Neural cell (in vitro differentiated cells): ENCODE results near the gene GPR158. TPM values are rescaled to one million over a fixed set of nuclear protein-coding genes. Genes with fewer than 3 reads are reported as not detected.

Source experiments
- H2AFZ ChIP-seq: fragments of 200-600, 300-800 bp; sonication (generic), shearing (Covaris generic); 2 replicates; pipeline ENCODE4 v1.6.0; 2014; ENCODE audit warnings: low read depth, mild to moderate bottlenecking, antibody characterized with exemption, low read length, moderate library complexity
- H3F3A ChIP-seq: fragments of 200-600 bp; shearing (Covaris generic); 2 replicates; pipeline ENCODE4 v1.6.1; 2016; ENCODE audit warnings: mild to moderate bottlenecking, moderate library complexity, mixed read lengths, antibody characterized with exemption, low read length; ENCODE audit not compliant: insufficient read depth, poor library complexity, severe bottlenecking
- H3K27ac ChIP-seq: fragments of 200-600, 300-800 bp; sonication (generic), shearing (Covaris generic); 2 replicates; pipeline ENCODE4 v1.5.1; 2014; ENCODE audit warnings: mild to moderate bottlenecking, low read length, moderate library complexity
- H3K27me3 ChIP-seq: fragments of 300-800, 200-600 bp; sonication (generic), shearing (Covaris generic); 2 replicates; pipeline ENCODE4 v1.6.0; 2014; ENCODE audit warnings: mild to moderate bottlenecking, low read depth, low read length, moderate library complexity; ENCODE audit not compliant: insufficient read depth
- H3K36me3 ChIP-seq: fragments of 300-800, 200-600 bp; sonication (generic), shearing (Covaris generic); 2 replicates; pipeline ENCODE4 v1.5.1; 2014; ENCODE audit warnings: mild to moderate bottlenecking, antibody characterized with exemption, low read length, moderate library complexity; ENCODE audit not compliant: insufficient read depth
- H3K4me2 ChIP-seq: fragments of 300-800, 200-600 bp; sonication (generic), shearing (Covaris generic); 2 replicates; pipeline ENCODE4 v1.6.0; 2014; ENCODE audit warnings: mild to moderate bottlenecking, low read length
- H3K4me3 ChIP-seq: fragments of 300-800, 200-600 bp; sonication (generic), shearing (Covaris generic); 2 replicates; pipeline ENCODE4 v1.5.1; 2014; ENCODE audit warnings: mild to moderate bottlenecking, low read length, moderate library complexity
- H3K79me2 ChIP-seq: fragments of 200-600 bp; shearing (Covaris generic); replicated peaks from 2 replicates; pipeline ENCODE4 v1.6.0; 2014; ENCODE audit warnings: mild to moderate bottlenecking, low read length, moderate library complexity; ENCODE audit not compliant: insufficient read depth
- H3K9ac ChIP-seq: fragments of 300-800, 200-600 bp; sonication (generic), shearing (Covaris generic); 2 replicates; pipeline ENCODE4 v1.6.1; 2016; ENCODE audit warnings: mild to moderate bottlenecking, low read length, mixed read lengths
- H3K9me2 ChIP-seq: fragments of 200-600 bp; shearing (Covaris generic); 2 replicates; pipeline ENCODE4 v1.6.1; 2016; ENCODE audit warnings: mild to moderate bottlenecking, low read length, mixed read lengths; ENCODE audit not compliant: insufficient read depth
- H3K9me3 ChIP-seq: fragments of 200-600, 300-800 bp; sonication (generic), shearing (Covaris generic); 2 replicates; pipeline ENCODE4 v1.6.1; 2016; ENCODE audit warnings: mild to moderate bottlenecking, mixed run types, low read length, moderate library complexity, mixed read lengths
- H4K20me1 ChIP-seq: fragments of 200-600 bp; shearing (Covaris generic); 2 replicates; pipeline ENCODE4 v1.6.1; 2016; ENCODE audit warnings: mild to moderate bottlenecking, mixed run types; ENCODE audit not compliant: insufficient read depth
- CTCF ChIP-seq: fragments of 450-650 bp; IDR thresholded peaks from 2 replicates; pipeline ENCODE4 v1.5.1; 2014; ENCODE audit warnings: antibody characterized with exemption, mild to moderate bottlenecking, moderate library complexity; ENCODE audit not compliant: poor library complexity, severe bottlenecking
- EP300 ChIP-seq: fragments of 450-650 bp; conservative IDR thresholded peaks from 2 replicates; pipeline ENCODE4 v1.6.1; 2014; ENCODE audit warnings: antibody characterized with exemption, mild to moderate bottlenecking, moderate library complexity; ENCODE audit not compliant: poor library complexity, severe bottlenecking
- EZH2 ChIP-seq: fragments of 200-600, 300-800 bp; shearing (Covaris generic), sonication (generic); IDR thresholded peaks from 2 replicates; pipeline ENCODE4 v1.6.1; 2014; ENCODE audit warnings: antibody characterized with exemption, low read length, borderline replicate concordance, mild to moderate bottlenecking; ENCODE audit not compliant: insufficient read depth, poor library complexity, severe bottlenecking
- MXI1 ChIP-seq: fragments of 450-650 bp; conservative IDR thresholded peaks from 2 replicates; pipeline ENCODE4 v1.6.1; 2014; ENCODE audit warnings: antibody characterized with exemption, mild to moderate bottlenecking; ENCODE audit not compliant: poor library complexity, severe bottlenecking
- POLR2AphosphoS5 ChIP-seq: IDR thresholded peaks from 2 replicates; pipeline ENCODE4 v1.6.1; 2012
- RAD21 ChIP-seq: fragments of 450-650 bp; conservative IDR thresholded peaks from 2 replicates; pipeline ENCODE4 v1.6.1; 2014; ENCODE audit warnings: antibody characterized with exemption, mild to moderate bottlenecking, moderate library complexity
- SMC3 ChIP-seq: fragments of 450-650 bp; conservative IDR thresholded peaks from 2 replicates; pipeline ENCODE4 v1.6.1; 2014; ENCODE audit warnings: antibody characterized with exemption, mild to moderate bottlenecking, moderate library complexity; ENCODE audit not compliant: poor library complexity
- TAF1 ChIP-seq: IDR thresholded peaks from 2 replicates; pipeline ENCODE4 v1.6.1; 2012; ENCODE audit warnings: low read depth
- polyA plus RNA-seq: library from polyadenylated mRNA; depleted of rRNA; stranded (reverse); fragments of >200 nt; gene quantifications from 2 replicates; pipeline ENCODE4 v1.2.3, GENCODE V29; 2014
- TF ChIP-seq, protein P1 (sequence below): IDR thresholded peaks from 2 replicates; pipeline ENCODE4 v1.6.1; 2012; ENCODE audit warnings: borderline replicate concordance

The GPR158 gene
- polyA plus RNA-seq, 1 donor from 2014 or later = 2.1 TPM

- Histone ChIP-seq H3K79me2 (no peaks in the 10 kb centered on the region), H3K9ac (no peak overlapping the region), H3K27ac (no peak overlapping the region), H3K9me2 (no peaks in the 10 kb centered on the region), H3K9me3 (no peaks in the 10 kb centered on the region), H3K4me2 (no peak overlapping the region), H3K27me3 (no peaks in the 10 kb centered on the region), H4K20me1 (no peaks in the 10 kb centered on the region), H3F3A (no peaks in the 10 kb centered on the region), H2AFZ (no peak overlapping the region), H3K4me3 (no peak overlapping the region), H3K36me3 (no peaks in the 10 kb centered on the region)
- TF ChIP-seq, protein P1, sequence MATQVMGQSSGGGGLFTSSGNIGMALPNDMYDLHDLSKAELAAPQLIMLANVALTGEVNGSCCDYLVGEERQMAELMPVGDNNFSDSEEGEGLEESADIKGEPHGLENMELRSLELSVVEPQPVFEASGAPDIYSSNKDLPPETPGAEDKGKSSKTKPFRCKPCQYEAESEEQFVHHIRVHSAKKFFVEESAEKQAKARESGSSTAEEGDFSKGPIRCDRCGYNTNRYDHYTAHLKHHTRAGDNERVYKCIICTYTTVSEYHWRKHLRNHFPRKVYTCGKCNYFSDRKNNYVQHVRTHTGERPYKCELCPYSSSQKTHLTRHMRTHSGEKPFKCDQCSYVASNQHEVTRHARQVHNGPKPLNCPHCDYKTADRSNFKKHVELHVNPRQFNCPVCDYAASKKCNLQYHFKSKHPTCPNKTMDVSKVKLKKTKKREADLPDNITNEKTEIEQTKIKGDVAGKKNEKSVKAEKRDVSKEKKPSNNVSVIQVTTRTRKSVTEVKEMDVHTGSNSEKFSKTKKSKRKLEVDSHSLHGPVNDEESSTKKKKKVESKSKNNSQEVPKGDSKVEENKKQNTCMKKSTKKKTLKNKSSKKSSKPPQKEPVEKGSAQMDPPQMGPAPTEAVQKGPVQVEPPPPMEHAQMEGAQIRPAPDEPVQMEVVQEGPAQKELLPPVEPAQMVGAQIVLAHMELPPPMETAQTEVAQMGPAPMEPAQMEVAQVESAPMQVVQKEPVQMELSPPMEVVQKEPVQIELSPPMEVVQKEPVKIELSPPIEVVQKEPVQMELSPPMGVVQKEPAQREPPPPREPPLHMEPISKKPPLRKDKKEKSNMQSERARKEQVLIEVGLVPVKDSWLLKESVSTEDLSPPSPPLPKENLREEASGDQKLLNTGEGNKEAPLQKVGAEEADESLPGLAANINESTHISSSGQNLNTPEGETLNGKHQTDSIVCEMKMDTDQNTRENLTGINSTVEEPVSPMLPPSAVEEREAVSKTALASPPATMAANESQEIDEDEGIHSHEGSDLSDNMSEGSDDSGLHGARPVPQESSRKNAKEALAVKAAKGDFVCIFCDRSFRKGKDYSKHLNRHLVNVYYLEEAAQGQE = no peak
- TF ChIP-seq TAF1 (no peak), MXI1 (no peak), RAD21 (no peak), SMC3 (no peak)
Measured at GRCh38 chr10:25356609-25357008, 181.8 kb downstream of the GPR158 start.

DNA sequence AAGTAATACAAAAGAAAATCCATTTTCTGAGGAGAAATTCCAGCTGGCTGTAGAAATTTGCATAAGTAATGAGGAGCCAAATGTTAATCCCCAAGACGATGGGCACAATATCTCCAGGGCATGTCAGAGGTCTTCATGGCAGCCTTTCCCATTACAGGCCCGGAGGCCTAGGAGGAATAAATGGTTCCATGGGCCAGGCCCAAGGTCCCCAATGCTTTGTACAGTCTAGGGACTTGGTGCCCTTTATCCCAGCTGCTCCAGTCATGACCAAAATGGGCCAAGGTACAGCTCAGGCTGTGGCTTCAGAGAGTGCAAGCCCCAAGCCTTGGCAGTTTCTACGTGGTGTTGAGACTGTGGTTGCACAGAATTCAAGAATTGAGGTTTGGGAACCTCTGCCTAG is 182.5 kb downstream of the GPR158 start:
- no peaks in the 10 kb centered on the region for H3K9me3 ChIP-seq
- H3K27ac ChIP-seq = no peak overlapping the region
- H3K27me3 ChIP-seq = no peaks in the 10 kb centered on the region
- no peaks in the 10 kb centered on the region for H3F3A ChIP-seq
- H3K9me2 ChIP-seq = no peaks in the 10 kb centered on the region
- no peak overlapping the region for H3K4me3 ChIP-seq
- no peak overlapping the region for H2AFZ ChIP-seq
- no peak for TF ChIP-seq POLR2AphosphoS5
- no peak for TF ChIP-seq CTCF
- no peak for TF ChIP-seq RAD21
- TF ChIP-seq, protein P1 = no peak
- no peak for TF ChIP-seq TAF1
- TF ChIP-seq SMC3 = no peak
- TF ChIP-seq EZH2 = no peak
- no peak for TF ChIP-seq EP300
- TF ChIP-seq MXI1 = no peak
- H3K79me2 ChIP-seq = no peaks in the 10 kb centered on the region
- H4K20me1 ChIP-seq = no peaks in the 10 kb centered on the region
- H3K4me2 ChIP-seq = no peak overlapping the region
- H3K9ac ChIP-seq = no peak overlapping the region
- no peaks in the 10 kb centered on the region for H3K36me3 ChIP-seq
